Astrocyte of the cerebellum (primary cell): ENCODE results near the gene GIMAP8.

Source experiments
- DNase-seq: peaks from one replicate; pipeline ENCODE4 v3.0.0-alpha.2; 2011; ENCODE audit warnings: low read depth
- H3K4me3 ChIP-seq: 2 replicates; pipeline ENCODE4 v1.5.1; 2011; ENCODE audit warnings: mild to moderate bottlenecking, low read depth, low read length, moderate library complexity
- CTCF ChIP-seq: IDR thresholded peaks from 2 replicates; pipeline ENCODE4 v1.5.1; 2012; ENCODE audit warnings: low read length, low read depth, moderate library complexity, mild to moderate bottlenecking; ENCODE audit errors: missing control alignments
- in situ Hi-C: cut with HindIII; loops from 2 replicates; pipeline ENCODE4 v1.10.0; 2017; ENCODE audit warnings: low sequenced_read_pairs

The GIMAP8 gene

GRCh38 chr7:150412016-150412415, 38.4 kb upstream of the GIMAP8 start:
- DNase-seq, result no peak
- TF ChIP-seq CTCF, result no peak
- in situ Hi-C loops, result no loop called here
- H3K4me3 ChIP-seq, result no peak overlapping the region

- in situ Hi-C loops, result no loop called here
- DNase-seq, result no peak
- no peak overlapping the region for H3K4me3 ChIP-seq
- no peak for TF ChIP-seq CTCF
Observed at GRCh38 chr7:150412518-150413488, 37.6 kb upstream of the GIMAP8 start.

- DNase-seq, result no peak
- TF ChIP-seq CTCF, result no peak
- in situ Hi-C loops, result no loop called here
- no peak overlapping the region for H3K4me3 ChIP-seq
Observed at GRCh38 chr7:150413640-150414081, 36.8 kb upstream of the GIMAP8 start.

- no peak overlapping the region for H3K4me3 ChIP-seq
- DNase-seq, result no peak
- in situ Hi-C loops, result no loop called here
- no peak for TF ChIP-seq CTCF
Observed at GRCh38 chr7:150415161-150416153, 35.0 kb upstream of the GIMAP8 start.

GRCh38 chr7:150417239-150417638, 33.2 kb upstream of the GIMAP8 start:
- no peak for DNase-seq
- in situ Hi-C loops, result no loop called here
- H3K4me3 ChIP-seq, result no peak overlapping the region
- TF ChIP-seq CTCF, result no peak

- no peak for TF ChIP-seq CTCF
- no peak overlapping the region for H3K4me3 ChIP-seq
- no peak for DNase-seq
- in situ Hi-C loops, result no loop called here
Observed at GRCh38 chr7:150417863-150418262, 32.6 kb upstream of the GIMAP8 start.
